Glomerular endothelial cell (primary cell): Measurements from ENCODE around the gene PDZD2. TPM values are rescaled to one million over a fixed set of nuclear protein-coding genes. Genes with fewer than 3 reads are reported as not detected.

Experiments used
- DNase-seq: peaks from one replicate; pipeline ENCODE4 v3.0.0-alpha.2; 2011; ENCODE audit warnings: low read depth, low spot score; ENCODE audit errors: extremely low read depth
- total RNA-seq: library from RNA; depleted of rRNA; stranded (reverse); fragments of >200 nt; gene quantifications from 2 replicates; pipeline ENCODE4 v1.2.3, GENCODE V29; 2015

The PDZD2 gene
- total RNA-seq, 1 donor from 2014 or later: 20.3 TPM

GRCh38 chr5:31809050-31809870, 170.3 kb downstream of the PDZD2 start:
- DNase-seq: no peak

DNA sequence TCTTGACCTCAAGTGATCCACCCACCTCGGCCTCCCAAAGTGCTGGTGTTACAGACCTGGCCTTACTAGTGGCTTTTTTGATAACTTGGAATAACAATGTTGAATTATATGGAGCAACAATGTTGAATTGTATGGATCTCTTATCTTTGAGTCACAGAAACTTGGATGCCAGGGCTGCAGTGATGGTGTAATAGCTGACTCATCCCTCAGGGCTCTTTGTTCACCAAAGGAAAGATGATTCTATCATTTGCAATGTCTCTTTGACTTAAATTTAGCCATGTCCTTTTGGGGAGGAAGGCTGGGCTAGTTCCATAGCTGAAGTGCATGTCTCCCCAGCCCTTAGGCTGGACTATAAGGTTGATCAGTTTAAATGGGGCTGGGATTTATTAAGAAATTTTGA, 172.3 kb downstream of the PDZD2 start:
- no peak for DNase-seq

DNA sequence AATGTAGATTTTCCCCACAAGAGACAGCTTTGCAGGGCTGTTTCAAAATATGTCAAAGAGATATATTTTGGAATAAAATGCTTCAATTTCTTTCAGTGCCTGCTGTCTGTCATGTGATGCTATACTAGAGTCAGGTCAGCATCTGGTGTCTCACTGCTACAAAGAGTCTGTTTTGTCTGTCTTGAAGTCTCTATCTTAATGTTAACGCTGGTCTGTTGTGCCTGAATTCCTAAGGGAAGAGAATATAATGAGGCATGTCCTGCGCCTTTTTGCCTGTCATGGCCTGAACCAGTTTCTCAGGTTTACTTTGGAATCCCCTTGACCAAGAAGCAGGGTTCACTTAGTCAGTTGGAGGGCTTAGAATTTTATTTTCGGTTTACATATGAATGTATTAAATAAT, 176.4 kb downstream of the PDZD2 start:
- DNase-seq: no peak

- no peak for DNase-seq
Measured at GRCh38 chr5:31819926-31820516, 181.1 kb downstream of the PDZD2 start.

GRCh38 chr5:31823472-31823871, 184.5 kb downstream of the PDZD2 start:
- no peak for DNase-seq

DNA sequence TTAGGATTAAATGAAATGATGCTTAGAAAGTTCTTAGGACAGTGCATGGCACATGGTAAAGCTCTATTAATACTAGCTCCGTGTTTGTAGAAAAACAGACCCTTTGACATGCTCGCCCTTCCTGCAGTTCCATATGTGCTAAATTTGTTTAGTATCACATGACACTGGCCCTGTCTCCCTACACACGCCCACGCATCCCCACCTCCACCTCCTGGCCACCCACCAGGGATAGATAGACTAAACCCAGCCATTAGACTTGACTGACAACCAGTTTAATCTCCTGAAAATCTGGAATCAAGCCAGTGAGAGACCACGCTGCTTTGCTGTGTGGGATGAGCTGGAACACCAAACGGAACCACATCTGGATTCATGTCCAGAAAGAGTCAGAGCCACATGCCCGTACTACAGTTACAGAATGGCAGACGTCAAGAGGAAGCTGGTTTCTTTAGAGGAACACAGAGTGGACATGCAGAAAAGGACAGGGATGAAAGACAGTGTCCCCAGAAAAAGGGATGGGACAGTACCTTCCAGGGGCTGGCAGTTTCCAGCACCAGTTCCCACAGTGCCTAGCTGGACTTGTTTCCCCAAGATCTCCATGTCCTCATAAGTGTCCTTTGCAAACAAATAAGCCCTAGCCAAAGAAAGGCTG, 186.1 kb downstream of the PDZD2 start:
- no peak for DNase-seq

DNA sequence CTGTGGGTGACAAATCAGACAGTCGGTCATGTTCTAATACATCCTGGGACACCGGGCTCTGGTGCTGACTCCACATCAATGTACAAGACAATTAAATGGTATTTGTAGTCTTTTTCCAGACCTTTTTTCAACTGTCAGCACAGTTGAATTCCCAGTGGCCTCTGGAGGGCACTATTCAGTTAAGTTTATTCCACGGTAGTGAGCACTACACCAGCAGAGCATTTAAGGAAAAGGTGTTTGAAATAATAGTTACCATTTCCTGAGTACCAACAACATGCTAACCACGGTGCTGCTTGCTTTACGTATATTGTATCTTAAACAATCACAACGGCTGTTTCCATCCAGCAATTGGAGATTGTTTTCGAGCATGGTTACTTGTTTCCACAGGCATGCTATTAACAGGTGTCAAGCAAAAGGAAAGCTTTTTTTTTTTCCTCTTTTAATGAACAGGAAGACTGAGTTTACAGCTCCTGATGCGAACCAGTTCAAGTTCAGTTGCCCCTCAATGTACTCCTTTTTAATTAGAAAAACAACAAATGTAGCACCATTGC, 186.7 kb downstream of the PDZD2 start:
- peak; percentile 62 for DNase-seq

- DNase-seq: no peak
Measured at GRCh38 chr5:31827867-31828266, 188.9 kb downstream of the PDZD2 start.

DNA sequence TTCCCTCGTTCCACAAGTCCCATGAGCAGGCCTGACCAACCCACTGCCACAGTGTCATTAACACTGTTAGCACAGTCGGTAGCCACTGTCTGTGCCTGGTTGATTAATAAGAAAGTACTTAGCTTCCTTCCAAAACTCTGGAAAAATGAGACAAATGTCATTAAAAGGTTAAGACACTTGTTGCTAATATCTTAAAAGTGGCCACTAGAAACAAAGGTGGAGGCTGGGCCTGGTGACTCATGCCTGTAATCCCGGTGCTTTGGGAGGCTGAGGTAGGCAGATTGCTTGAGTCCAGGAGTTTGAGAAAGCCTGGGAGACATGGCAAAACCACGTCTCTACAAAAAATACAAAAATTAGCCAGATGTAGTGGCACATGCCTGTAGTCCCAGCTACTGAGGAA, 194.0 kb downstream of the PDZD2 start:
- DNase-seq: no peak

- no peak for DNase-seq
Measured at GRCh38 chr5:31833710-31834109, 194.8 kb downstream of the PDZD2 start.

- no peak for DNase-seq
Measured at GRCh38 chr5:31844622-31845345, 205.9 kb downstream of the PDZD2 start.

DNA sequence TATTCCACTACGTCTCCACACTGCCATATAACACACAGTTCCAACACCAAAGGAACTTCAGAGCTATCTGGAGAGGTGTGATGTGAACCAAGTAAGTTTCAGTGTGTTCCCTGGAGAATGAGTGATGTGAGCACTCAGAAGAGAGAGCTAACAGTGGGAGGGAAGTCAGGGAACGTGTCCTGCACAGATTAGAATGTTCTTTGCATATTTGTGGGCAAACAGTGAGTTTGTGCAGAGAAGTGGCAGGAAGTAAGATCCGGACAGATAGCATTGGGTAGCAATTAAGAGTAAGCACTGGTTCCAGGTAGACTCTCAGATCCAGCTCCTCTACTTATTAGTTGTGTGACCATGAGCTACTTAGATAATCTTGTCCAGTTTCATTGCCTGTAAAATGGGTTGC, 206.4 kb downstream of the PDZD2 start:
- no peak for DNase-seq

DNA sequence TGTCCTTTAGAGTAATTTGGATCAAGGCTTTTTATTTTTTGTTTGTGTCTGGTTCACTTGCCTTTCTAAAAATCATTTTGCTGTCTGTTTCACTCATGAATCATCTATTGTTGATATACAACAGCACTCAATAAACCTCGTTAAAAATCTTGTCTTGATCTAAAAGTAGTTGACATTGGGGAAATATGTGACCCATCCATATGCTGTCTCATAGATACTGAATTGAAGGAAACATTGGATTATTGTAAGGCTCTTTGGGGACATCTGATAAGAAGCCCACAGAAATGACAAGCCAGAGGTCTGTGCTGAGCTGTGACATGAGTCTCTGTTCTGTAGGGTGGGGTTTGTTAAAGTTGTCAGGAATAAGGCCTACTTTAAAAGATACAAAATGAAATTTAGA, 208.0 kb downstream of the PDZD2 start:
- DNase-seq: no peak

GRCh38 chr5:31847354-31847753, 208.4 kb downstream of the PDZD2 start:
- no peak for DNase-seq

DNA sequence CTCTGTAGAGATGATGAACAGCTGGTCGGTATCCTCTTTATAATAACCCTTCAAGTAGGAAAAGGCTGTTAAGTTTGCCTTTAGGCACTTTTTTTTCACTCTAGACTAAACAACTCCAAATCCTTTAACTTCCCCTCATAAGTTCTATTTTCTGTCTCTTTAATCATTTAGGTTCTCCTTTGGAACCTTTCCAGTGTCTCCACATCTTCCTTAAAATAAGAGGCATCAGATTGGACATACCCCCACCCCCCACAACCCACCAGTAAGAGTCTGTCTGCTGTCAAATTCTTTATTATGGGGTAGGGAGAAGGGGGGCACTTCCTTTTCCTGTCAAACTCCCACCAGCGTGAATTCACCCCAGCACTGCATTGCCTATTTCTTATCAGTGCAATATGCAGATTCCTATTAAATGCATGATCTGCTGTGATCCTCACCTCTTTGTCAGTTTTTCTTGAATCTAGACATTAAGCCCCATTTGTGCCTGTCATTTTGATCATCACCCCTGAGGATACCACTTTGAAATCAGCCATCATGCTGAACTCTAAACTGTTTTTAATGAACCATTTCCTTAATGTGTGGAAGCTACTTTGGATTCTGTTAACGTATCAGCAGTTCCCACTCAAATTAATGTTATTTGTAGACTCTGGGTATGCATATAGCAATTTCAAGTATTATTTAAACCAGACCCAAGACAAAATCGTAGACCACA, 212.2 kb downstream of the PDZD2 start:
- DNase-seq: no peak

DNA sequence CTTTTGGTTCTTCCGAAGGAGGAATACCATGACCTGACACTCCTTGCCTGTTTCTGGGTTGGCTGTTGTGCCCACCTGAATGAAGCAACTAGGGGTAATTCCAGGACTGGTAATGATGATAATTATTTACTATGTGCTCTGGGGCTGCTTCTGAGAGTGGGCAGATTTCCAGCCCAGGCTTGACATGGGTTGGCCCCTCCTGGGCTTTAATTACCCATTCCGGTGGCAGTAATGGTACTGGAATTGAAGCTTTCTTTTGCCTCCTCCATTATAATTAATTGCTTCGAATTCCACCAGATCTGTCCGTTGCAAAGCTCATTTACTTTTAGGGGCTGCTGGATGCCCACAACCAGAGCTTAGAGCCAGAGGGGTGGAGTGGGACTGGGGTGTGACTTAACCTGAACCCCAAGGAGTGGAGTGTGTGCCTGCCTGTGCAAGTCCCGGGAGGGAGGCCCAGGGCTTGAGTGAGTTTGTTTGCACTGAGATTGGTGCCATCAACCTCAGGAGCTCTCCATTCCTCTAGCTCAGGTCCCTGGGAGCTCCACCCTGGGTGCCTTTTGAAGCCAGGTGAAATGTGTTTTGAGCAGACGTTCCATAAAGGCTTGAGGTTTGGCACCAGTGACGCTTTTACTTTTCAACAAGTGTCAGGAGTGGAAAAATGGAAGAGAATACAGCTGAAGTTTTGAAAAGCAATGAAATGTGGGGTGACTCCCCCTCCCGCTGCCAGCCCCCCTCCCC, 214.6 kb downstream of the PDZD2 start:
- DNase-seq: no peak

- DNase-seq: no peak
Measured at GRCh38 chr5:31854181-31855133, 215.5 kb downstream of the PDZD2 start.
